GM18498 (cell line): ENCODE results near the gene HLA-DRB5.
A peak's percentile ranks its signal among the peaks of the same experiment; 100 is the strongest.
"Not testable (repeated sequence)": the region's sequence is repeated elsewhere in the genome, so short reads cannot be mapped to it uniquely, and the experiment has no call there.

Experiments
- ATAC-seq: cut with Tn5 transposase; IDR thresholded peaks from one replicate; pipeline ENCODE4 v1.9.1; 2021; ENCODE audit warnings: mild to moderate bottlenecking, moderate library complexity; ENCODE audit not compliant: unreplicated experiment

The HLA-DRB5 gene

DNA sequence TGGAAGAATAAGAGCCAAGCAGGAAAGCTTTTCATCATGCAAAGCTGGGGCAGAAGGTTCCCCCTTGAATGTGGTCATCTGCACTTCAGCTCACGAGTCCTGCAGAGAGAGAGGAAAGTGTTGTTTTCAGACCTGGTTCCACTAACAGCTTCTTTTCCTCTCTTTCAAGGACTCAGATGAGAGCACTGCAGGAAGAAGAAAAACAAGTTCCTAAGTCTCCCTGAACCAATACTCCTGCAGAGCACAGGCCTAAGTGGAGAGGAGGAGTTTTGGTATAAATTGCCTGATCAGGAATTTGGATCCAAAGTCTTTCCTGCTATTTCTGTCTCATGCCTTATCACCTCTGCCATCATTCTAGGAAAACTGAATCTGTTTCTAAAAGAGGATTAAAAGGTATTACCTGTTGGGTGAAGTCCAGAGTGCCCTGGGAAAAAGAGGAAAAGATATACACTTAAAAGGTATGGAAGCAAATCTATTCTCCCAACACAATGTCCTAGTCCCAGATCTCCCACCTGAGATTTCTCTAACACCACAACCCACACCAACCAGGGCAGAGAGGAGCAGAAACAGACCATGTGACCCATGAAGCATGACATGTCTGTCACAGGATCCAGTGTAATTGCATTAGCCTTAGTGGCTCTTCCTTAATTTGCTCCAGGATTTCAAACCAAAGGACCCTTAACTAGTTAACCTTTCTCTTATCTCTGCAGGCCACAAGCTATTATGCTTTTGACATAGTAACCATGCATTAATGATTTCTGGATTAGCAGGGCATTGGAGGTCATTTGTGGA, 12.2 kb downstream of the HLA-DRB5 start:
- no peak for ATAC-seq

DNA sequence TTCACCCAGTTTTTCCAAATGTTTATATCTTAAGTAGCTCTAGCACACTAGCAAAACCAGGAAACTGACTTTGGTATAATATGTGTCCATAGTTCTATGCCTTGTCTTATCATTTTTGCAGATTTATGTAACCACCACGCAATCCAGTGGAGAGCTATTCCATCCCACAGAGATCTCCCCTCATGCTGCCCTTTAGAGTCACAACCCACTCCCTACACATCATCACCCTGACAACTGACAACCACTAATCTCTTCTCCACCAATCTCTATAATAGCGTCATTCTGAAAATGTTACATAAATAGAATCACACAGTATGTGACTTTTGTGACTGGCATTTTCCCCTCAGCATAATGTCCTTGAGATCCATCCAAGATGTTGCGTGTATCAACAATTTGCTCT, 29.1 kb downstream of the HLA-DRB5 start:
- no peak for ATAC-seq

DNA sequence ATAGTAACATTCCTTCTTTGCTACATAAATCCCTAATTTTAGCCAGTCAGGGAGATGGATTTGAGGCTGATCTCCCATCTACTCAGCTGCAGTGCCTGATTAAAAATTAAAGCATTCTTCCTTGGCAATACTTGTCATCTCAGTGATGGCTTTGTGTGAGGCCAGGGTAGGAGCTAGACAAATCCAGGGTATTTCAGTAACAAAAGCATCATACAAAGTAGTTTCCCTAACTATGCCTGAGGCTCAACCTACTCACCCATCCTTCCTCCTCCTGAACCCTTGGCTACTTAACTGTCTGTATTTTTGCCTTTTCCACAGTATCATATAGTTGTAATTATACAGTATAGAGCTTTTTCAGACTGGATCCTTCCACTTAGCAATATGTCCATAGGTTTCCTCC, 37.7 kb downstream of the HLA-DRB5 start:
- no peak for ATAC-seq

- ATAC-seq: no peak
Observed at GRCh38 chr6:32491700-32492099, 38.4 kb downstream of the HLA-DRB5 start.

- no peak for ATAC-seq
Observed at GRCh38 chr6:32488083-32488482, 42.0 kb downstream of the HLA-DRB5 start.

GRCh38 chr6:32484614-32484998, 45.5 kb downstream of the HLA-DRB5 start:
- no peak for ATAC-seq

GRCh38 chr6:32483968-32484613, 46.0 kb downstream of the HLA-DRB5 start:
- ATAC-seq: no peak

- no peak for ATAC-seq
Observed at GRCh38 chr6:32475392-32476206, 54.5 kb downstream of the HLA-DRB5 start.

DNA sequence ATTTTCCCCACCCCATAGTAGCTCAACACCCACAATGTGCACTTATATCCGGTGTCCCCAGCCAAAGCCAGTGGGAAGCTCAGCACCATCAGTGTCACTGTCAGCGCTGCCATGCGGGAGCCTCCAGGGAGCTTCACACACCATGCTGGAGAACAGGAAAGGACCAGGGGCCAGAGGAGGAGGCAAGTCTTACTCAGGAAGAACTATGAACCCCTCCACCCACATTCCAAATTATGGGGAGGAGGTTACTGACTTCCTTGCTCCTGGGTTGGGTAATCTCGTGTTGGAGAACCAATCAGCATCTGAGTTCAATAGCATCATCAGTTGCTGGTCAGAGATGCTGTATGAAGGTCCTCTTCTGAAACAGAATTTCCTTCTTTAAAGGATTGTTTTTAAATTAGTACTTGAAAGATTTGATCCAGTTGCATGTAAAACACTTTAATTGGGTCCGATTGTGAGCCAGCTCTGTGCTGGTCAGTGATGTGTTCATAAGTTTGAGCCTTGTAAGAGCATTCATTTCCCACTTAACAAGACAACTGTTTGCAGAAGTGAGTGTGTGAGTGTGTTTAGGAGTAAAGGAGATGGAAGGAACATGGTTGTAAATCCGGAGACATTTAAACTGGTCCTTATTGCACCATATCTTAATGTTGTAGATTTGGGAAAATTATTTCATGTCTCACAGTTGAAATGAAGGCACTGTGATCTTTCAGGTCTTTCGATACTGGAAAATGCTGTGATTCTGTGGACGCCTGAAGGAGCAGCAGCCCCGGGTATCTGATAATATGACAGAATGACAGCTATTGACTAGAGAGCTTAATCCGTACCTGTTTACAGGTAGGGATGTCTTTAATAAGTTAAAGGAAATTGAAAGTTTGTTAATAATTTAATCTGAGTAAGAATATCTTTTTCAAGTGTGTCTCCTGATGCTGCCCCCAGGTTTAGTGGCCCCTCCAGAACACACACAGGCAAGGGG, 56.4 kb downstream of the HLA-DRB5 start:
- peak; percentile 96 for ATAC-seq

GRCh38 chr6:32472781-32473375, 57.2 kb downstream of the HLA-DRB5 start:
- no peak for ATAC-seq

DNA sequence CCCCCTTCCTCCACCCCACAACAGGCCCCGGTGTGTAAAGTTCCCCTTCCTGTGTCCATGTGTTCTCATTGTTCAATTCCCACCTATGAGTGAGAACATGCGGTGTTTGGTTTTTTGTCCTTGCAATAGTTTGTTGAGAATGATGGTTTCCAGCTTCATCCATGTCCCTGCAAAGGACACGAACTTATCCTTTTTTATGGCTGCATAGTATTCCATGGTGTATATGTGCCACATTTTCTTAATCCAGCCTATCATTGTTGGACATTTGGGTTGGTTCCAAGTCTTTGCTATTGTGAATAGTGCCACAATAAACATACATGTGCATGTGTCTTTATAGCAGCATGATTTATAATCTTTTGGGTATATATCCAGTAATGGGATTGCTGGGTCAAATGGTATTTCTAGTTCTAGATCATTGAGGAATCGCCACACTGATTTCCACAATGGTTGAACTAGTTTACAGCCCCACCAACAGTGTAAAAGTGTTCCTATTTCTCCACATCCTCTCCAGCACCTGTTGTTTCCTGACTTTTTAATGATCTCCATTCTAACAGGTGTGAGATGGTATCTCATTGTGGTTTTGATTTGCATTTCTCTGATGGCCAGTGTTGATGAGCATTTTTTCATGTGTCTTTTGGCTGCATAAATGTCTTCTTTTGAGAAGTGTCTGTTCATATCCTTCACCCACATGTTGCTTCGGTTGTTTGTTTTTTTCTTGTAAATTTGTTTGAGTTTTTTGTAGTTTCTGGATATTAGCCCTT, 62.2 kb downstream of the HLA-DRB5 start:
- not testable (repeated sequence) for ATAC-seq
